NCI-H1105 (cell line): ENCODE measurements around the gene DSCAML1.

Experiments
- DNase-seq: peaks from one replicate; lab custom pipeline; 2025; lab: John Stamatoyannopoulos, UW

The DSCAML1 gene

GRCh38 chr11:117606211-117606610 is 190.8 kb downstream of the DSCAML1 start:
- no peak for DNase-seq

GRCh38 chr11:117605331-117605730 is 191.7 kb downstream of the DSCAML1 start:
- no peak for DNase-seq

GRCh38 chr11:117604336-117604995 is 192.6 kb downstream of the DSCAML1 start:
- DNase-seq: peak; percentile 66

- DNase-seq: no peak
Measured at GRCh38 chr11:117603932-117604331, 193.1 kb downstream of the DSCAML1 start.

GRCh38 chr11:117601006-117601708 is 195.9 kb downstream of the DSCAML1 start:
- peak; percentile 22 for DNase-seq

GRCh38 chr11:117600234-117600783 is 196.7 kb downstream of the DSCAML1 start:
- peak; percentile 88 for DNase-seq

GRCh38 chr11:117597071-117597470 is 199.9 kb downstream of the DSCAML1 start:
- no peak for DNase-seq

GRCh38 chr11:117595440-117595839 is 201.6 kb downstream of the DSCAML1 start:
- DNase-seq: no peak

- no peak for DNase-seq
Measured at GRCh38 chr11:117594721-117595120, 202.3 kb downstream of the DSCAML1 start.

GRCh38 chr11:117593065-117593464 is 204.0 kb downstream of the DSCAML1 start:
- no peak for DNase-seq

- no peak for DNase-seq
Measured at GRCh38 chr11:117591316-117592039, 205.5 kb downstream of the DSCAML1 start.

- DNase-seq: no peak
Measured at GRCh38 chr11:117589063-117589462, 208.0 kb downstream of the DSCAML1 start.

- DNase-seq: no peak
Measured at GRCh38 chr11:117588166-117588810, 208.7 kb downstream of the DSCAML1 start.

- DNase-seq: no peak
Measured at GRCh38 chr11:117587416-117587815, 209.6 kb downstream of the DSCAML1 start.

GRCh38 chr11:117586392-117586791 is 210.6 kb downstream of the DSCAML1 start:
- no peak for DNase-seq

- no peak for DNase-seq
Measured at GRCh38 chr11:117585631-117586030, 211.4 kb downstream of the DSCAML1 start.

GRCh38 chr11:117584056-117584830 is 212.8 kb downstream of the DSCAML1 start:
- DNase-seq: no peak

GRCh38 chr11:117583063-117583801 is 213.8 kb downstream of the DSCAML1 start:
- DNase-seq: no peak

- no peak for DNase-seq
Measured at GRCh38 chr11:117582433-117582832, 214.6 kb downstream of the DSCAML1 start.

- DNase-seq: no peak
Measured at GRCh38 chr11:117580866-117581265, 216.2 kb downstream of the DSCAML1 start.

GRCh38 chr11:117579161-117579560 is 217.9 kb downstream of the DSCAML1 start:
- DNase-seq: no peak
